Liver (tissue), 3 donors: Measurements from ENCODE around the gene PFKFB3.

Source experiments
- EGR1 ChIP-seq, 2 donors: IDR thresholded peaks; 2 replicates each; pipeline ENCODE4 v1.6.1; 2016 to 2018; ENCODE audit warnings: antibody characterized with exemption in 2 of 2, low read depth in 2 of 2
- NR2F2 ChIP-seq: IDR thresholded peaks from 2 replicates; pipeline ENCODE4 v1.6.1; 2016; ENCODE audit warnings: antibody characterized with exemption
- RAD21 ChIP-seq, 2 donors: IDR thresholded peaks; 2 replicates each; pipeline ENCODE4 v1.6.1; 2016; ENCODE audit warnings: antibody characterized with exemption in 2 of 2, mild to moderate bottlenecking in 2 of 2
- RXRA ChIP-seq, 2 donors: IDR thresholded peaks; 2 replicates each; pipeline ENCODE4 v1.6.1; 2017 to 2018; ENCODE audit warnings: antibody characterized with exemption in 2 of 2, mild to moderate bottlenecking in 1 of 2
- SP1 ChIP-seq: IDR thresholded peaks from 2 replicates; pipeline ENCODE4 v1.6.1; 2018; ENCODE audit warnings: antibody characterized with exemption, mild to moderate bottlenecking
- TAF1 ChIP-seq: conservative IDR thresholded peaks from 2 replicates; pipeline ENCODE4 v1.6.1; 2016; ENCODE audit warnings: antibody characterized with exemption, mild to moderate bottlenecking
- TF ChIP-seq, protein P1 (sequence below): fragments of 150-350 bp; IDR thresholded peaks from 2 replicates; pipeline ENCODE4 v1.5.1; 2017; ENCODE audit warnings: improper control_type of control experiment, low read depth, low read length; ENCODE audit not compliant: missing input control
- TF ChIP-seq, protein P2 (sequence below): IDR thresholded peaks from 2 replicates; pipeline ENCODE4 v1.6.1; 2016; ENCODE audit warnings: antibody characterized with exemption, mild to moderate bottlenecking
- TF ChIP-seq, protein P3 (sequence below): IDR thresholded peaks from 2 replicates; pipeline ENCODE4 v1.6.1; 2016; ENCODE audit warnings: antibody characterized with exemption
- donor health status: healthy.
- donor health status: healthy.

DNA sequence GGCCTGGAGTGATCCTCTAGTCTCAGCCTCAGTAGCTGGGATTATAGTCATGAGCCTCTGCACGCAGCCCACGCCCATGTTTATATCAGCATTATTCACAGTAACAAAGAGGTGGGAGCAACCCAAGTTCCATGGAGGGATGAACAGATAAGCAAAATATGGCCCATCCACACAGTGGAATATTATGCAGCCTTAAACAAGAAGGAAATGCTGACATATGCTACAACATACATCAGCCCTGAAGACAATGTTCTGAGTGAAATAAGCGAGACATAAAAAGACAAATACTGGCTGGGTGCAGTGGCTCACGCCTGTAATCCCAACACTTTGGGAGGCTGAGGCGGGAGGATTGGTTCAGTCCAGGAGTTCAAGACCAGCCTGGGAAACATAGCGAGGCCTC is 21.5 kb upstream of the PFKFB3 start:
- TF ChIP-seq, protein P1, sequence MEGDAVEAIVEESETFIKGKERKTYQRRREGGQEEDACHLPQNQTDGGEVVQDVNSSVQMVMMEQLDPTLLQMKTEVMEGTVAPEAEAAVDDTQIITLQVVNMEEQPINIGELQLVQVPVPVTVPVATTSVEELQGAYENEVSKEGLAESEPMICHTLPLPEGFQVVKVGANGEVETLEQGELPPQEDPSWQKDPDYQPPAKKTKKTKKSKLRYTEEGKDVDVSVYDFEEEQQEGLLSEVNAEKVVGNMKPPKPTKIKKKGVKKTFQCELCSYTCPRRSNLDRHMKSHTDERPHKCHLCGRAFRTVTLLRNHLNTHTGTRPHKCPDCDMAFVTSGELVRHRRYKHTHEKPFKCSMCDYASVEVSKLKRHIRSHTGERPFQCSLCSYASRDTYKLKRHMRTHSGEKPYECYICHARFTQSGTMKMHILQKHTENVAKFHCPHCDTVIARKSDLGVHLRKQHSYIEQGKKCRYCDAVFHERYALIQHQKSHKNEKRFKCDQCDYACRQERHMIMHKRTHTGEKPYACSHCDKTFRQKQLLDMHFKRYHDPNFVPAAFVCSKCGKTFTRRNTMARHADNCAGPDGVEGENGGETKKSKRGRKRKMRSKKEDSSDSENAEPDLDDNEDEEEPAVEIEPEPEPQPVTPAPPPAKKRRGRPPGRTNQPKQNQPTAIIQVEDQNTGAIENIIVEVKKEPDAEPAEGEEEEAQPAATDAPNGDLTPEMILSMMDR = no peak
- no peak for TF ChIP-seq RXRA (IDR thresholded peaks at IDR 0.05)
- no peak for TF ChIP-seq SP1
- TF ChIP-seq RAD21 (IDR thresholded peaks at IDR 0.05) = no peak
- TF ChIP-seq, protein P2, sequence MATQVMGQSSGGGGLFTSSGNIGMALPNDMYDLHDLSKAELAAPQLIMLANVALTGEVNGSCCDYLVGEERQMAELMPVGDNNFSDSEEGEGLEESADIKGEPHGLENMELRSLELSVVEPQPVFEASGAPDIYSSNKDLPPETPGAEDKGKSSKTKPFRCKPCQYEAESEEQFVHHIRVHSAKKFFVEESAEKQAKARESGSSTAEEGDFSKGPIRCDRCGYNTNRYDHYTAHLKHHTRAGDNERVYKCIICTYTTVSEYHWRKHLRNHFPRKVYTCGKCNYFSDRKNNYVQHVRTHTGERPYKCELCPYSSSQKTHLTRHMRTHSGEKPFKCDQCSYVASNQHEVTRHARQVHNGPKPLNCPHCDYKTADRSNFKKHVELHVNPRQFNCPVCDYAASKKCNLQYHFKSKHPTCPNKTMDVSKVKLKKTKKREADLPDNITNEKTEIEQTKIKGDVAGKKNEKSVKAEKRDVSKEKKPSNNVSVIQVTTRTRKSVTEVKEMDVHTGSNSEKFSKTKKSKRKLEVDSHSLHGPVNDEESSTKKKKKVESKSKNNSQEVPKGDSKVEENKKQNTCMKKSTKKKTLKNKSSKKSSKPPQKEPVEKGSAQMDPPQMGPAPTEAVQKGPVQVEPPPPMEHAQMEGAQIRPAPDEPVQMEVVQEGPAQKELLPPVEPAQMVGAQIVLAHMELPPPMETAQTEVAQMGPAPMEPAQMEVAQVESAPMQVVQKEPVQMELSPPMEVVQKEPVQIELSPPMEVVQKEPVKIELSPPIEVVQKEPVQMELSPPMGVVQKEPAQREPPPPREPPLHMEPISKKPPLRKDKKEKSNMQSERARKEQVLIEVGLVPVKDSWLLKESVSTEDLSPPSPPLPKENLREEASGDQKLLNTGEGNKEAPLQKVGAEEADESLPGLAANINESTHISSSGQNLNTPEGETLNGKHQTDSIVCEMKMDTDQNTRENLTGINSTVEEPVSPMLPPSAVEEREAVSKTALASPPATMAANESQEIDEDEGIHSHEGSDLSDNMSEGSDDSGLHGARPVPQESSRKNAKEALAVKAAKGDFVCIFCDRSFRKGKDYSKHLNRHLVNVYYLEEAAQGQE = no peak
- no peak for TF ChIP-seq EGR1 (IDR thresholded peaks at IDR 0.05; ENCODE audit: low read depth in 2 of 2)
- TF ChIP-seq, protein P3, sequence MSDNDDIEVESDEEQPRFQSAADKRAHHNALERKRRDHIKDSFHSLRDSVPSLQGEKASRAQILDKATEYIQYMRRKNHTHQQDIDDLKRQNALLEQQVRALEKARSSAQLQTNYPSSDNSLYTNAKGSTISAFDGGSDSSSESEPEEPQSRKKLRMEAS = no peak
- no peak for TF ChIP-seq TAF1
- TF ChIP-seq NR2F2 = no peak
